Measurements from ENCODE around the gene LRFN4. TPM values are rescaled to one million over a fixed set of nuclear protein-coding genes. Genes with fewer than 3 reads are reported as not detected.

Gene LRFN4
- total RNA-seq, 4 donors from 2014 or later = 8.7 to 21.9 (median 13.1) TPM

DNA sequence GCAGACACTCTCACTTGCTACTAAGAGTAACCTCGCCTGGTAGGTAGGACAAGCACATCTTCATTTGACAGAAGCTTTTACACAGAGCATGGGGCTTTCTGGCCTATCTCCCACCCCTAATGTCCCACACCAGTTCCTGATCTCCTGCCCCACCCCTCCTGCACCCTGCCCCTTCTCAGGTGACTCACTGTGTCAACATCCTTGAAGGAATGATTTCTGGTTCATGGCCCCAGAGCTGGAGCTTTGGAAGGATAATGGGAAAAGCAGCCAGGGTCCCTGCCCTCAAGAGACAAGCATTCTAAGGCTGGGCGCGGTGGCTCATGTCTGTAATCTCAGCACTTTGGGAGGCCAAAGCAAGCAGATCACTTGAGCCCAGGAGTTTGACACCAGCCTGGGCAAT is 47.2 kb downstream of the LRFN4 start:
- peaks cover 6 to 26% (median 17%) of the 10 kb centered on the region in 4 donors for H3K4me1 ChIP-seq
- no peaks in the 10 kb centered on the region for H3K27me3 ChIP-seq
- no peak overlapping the region for H3K27ac ChIP-seq (replicated peaks in 1 of 4)
- no peaks in the 10 kb centered on the region for H3K9me3 ChIP-seq
- H3K4me3 ChIP-seq = no peak overlapping the region
- intact Hi-C loops (cut with DNase I) = no loop called here
- TF ChIP-seq, protein P1, sequence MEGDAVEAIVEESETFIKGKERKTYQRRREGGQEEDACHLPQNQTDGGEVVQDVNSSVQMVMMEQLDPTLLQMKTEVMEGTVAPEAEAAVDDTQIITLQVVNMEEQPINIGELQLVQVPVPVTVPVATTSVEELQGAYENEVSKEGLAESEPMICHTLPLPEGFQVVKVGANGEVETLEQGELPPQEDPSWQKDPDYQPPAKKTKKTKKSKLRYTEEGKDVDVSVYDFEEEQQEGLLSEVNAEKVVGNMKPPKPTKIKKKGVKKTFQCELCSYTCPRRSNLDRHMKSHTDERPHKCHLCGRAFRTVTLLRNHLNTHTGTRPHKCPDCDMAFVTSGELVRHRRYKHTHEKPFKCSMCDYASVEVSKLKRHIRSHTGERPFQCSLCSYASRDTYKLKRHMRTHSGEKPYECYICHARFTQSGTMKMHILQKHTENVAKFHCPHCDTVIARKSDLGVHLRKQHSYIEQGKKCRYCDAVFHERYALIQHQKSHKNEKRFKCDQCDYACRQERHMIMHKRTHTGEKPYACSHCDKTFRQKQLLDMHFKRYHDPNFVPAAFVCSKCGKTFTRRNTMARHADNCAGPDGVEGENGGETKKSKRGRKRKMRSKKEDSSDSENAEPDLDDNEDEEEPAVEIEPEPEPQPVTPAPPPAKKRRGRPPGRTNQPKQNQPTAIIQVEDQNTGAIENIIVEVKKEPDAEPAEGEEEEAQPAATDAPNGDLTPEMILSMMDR (IDR thresholded peaks at IDR 0.05) = no peak
- TF ChIP-seq EP300 (IDR thresholded peaks at IDR 0.05) (no peak), POLR2AphosphoS5 (IDR thresholded peaks at IDR 0.05) (no peak), POLR2A (IDR thresholded peaks at IDR 0.05; ENCODE audit: low read depth) (no peak)
- H3K36me3 ChIP-seq = no peaks in the 10 kb centered on the region
- 95% methylated on average over 3 of the region's 3 CpGs for WGBS
- DNase-seq (ENCODE audit: extremely low spot score) = no peak

- no peak overlapping the region for H3K4me3 ChIP-seq
- TF ChIP-seq POLR2A (IDR thresholded peaks at IDR 0.05; ENCODE audit: low read depth) = no peak
- TF ChIP-seq EP300 (IDR thresholded peaks at IDR 0.05) = no peak
- TF ChIP-seq, protein P1 (IDR thresholded peaks at IDR 0.05) = no peak
- TF ChIP-seq POLR2AphosphoS5 (IDR thresholded peaks at IDR 0.05) = no peak
- no peak overlapping the region for H3K27ac ChIP-seq (replicated peaks in 1 of 4)
- H3K9me3 ChIP-seq = no peaks in the 10 kb centered on the region
- intact Hi-C loops (cut with DNase I) = no loop called here
- peaks cover 6 to 26% (median 17%) of the 10 kb centered on the region in 4 donors for H3K4me1 ChIP-seq
- no peak for DNase-seq (ENCODE audit: extremely low spot score)
- WGBS = 97% methylated on average over 6 of the region's 6 CpGs
- H3K36me3 ChIP-seq = no peaks in the 10 kb centered on the region
- H3K27me3 ChIP-seq = no peaks in the 10 kb centered on the region
Measured at GRCh38 chr11:66904561-66904960, 47.7 kb downstream of the LRFN4 start.

DNA sequence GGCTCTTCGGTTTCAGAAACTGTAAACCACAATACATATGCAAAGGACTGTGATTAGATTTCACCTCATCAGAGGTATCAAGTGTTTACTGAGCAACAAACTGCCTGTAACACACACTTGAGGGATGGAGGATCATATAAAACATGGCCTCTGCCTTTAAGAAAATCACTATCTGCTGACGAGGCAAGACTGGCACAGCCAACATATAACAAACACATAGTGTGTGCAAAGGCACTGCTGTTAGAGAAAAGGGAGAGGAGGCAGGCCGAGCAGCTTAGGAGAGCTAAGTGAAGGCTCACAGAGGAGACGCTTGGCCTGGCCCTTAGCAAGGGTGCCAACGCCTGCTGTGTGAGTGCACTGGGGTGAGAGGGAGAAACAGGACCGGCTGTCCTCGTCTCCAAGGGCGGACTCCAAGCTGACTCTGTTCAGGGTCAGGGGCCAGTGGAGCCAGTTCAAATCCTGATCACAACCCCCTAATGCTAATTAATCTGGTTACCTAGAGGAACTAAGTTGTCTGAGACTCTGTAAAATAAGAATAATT is 48.2 kb downstream of the LRFN4 start:
- no peak for DNase-seq (ENCODE audit: extremely low spot score)
- H3K4me1 ChIP-seq = peaks cover 6 to 26% (median 17%) of the 10 kb centered on the region in 4 donors
- TF ChIP-seq, protein P1 (IDR thresholded peaks at IDR 0.05) = no peak
- TF ChIP-seq POLR2A (IDR thresholded peaks at IDR 0.05; ENCODE audit: low read depth) = no peak
- TF ChIP-seq EP300 (IDR thresholded peaks at IDR 0.05) = no peak
- no peak for TF ChIP-seq POLR2AphosphoS5 (IDR thresholded peaks at IDR 0.05)
- WGBS = 85% methylated on average over 8 of the region's 8 CpGs
- H3K27ac ChIP-seq (replicated peaks in 1 of 4) = no peak overlapping the region
- no peaks in the 10 kb centered on the region for H3K27me3 ChIP-seq
- H3K36me3 ChIP-seq = no peaks in the 10 kb centered on the region
- H3K4me3 ChIP-seq = no peak overlapping the region
- intact Hi-C loops (cut with DNase I) = no loop called here
- no peaks in the 10 kb centered on the region for H3K9me3 ChIP-seq

DNA sequence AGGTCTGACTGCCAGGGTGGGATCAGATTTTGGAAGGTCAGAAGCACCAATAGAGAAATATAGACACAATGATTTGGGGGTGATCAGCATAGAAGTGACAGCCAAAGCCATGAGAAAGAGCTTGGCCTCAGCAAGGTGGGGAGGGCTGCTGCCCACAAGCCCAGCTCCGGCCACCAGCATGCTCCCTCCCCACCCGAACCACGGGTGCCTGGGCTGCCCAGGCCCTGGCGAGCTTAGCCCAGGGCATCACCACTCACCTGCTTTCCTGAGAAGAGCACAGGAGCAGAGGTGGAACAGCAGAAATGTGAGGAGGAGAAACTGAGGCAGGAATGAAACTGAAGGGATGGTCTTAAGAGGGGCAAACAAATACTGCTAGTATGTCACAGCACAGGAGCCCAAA is 48.8 kb downstream of the LRFN4 start:
- no peak for DNase-seq (ENCODE audit: extremely low spot score)
- no peak for TF ChIP-seq POLR2AphosphoS5 (IDR thresholded peaks at IDR 0.05)
- TF ChIP-seq POLR2A (IDR thresholded peaks at IDR 0.05; ENCODE audit: low read depth) = no peak
- TF ChIP-seq EP300 (IDR thresholded peaks at IDR 0.05) = no peak
- TF ChIP-seq, protein P1 (IDR thresholded peaks at IDR 0.05) = no peak
- Histone ChIP-seq H3K27ac (replicated peaks in 1 of 4) (no peak overlapping the region), H3K36me3 (no peaks in the 10 kb centered on the region), H3K27me3 (no peaks in the 10 kb centered on the region), H3K9me3 (no peaks in the 10 kb centered on the region), H3K4me1 (peaks cover 6 to 26% (median 17%) of the 10 kb centered on the region in 4 donors), H3K4me3 (no peak overlapping the region)
- WGBS = 85% methylated on average over 4 of the region's 4 CpGs
- intact Hi-C loops (cut with DNase I) = no loop called here
